ENCODE measurements around the gene LHFPL6.

Gene LHFPL6

GRCh38 chr13:39376076-39376475, 226.9 kb downstream of the LHFPL6 start:
- Histone ChIP-seq H3K27ac (ENCODE audit: low read depth, low read length) (no peak overlapping the region), H2AFZ (ENCODE audit: low read length, unreplicated experiment) (no peak overlapping the region), H3K4me1 (ENCODE audit: control insufficient read depth, insufficient read depth, low read length, unreplicated experiment) (peaks cover 8% of the 10 kb centered on the region), H3K27me3 (ENCODE audit: insufficient read depth, low read length) (no peaks in the 10 kb centered on the region), H3K4me3 (ENCODE audit: low read depth, low read length) (no peak overlapping the region), H3K79me2 (ENCODE audit: control insufficient read depth, insufficient read depth, low read length, unreplicated experiment) (no peaks in the 10 kb centered on the region), H3K36me3 (ENCODE audit: insufficient read depth, low read length) (no peaks in the 10 kb centered on the region)

- H3K79me2 ChIP-seq (ENCODE audit: control insufficient read depth, insufficient read depth, low read length, unreplicated experiment): no peaks in the 10 kb centered on the region
- H3K27me3 ChIP-seq (ENCODE audit: insufficient read depth, low read length): no peaks in the 10 kb centered on the region
- no peak overlapping the region for H3K4me3 ChIP-seq (ENCODE audit: low read depth, low read length)
- H3K27ac ChIP-seq (ENCODE audit: low read depth, low read length): no peak overlapping the region
- peaks cover 8% of the 10 kb centered on the region for H3K4me1 ChIP-seq (ENCODE audit: control insufficient read depth, insufficient read depth, low read length, unreplicated experiment)
- no peaks in the 10 kb centered on the region for H3K36me3 ChIP-seq (ENCODE audit: insufficient read depth, low read length)
- no peak overlapping the region for H2AFZ ChIP-seq (ENCODE audit: low read length, unreplicated experiment)
These were observed 227.4 kb downstream of the LHFPL6 start for GRCh38 chr13:39375601-39376000.

GRCh38 chr13:39374741-39375189, 228.2 kb downstream of the LHFPL6 start:
- H3K4me3 ChIP-seq (ENCODE audit: low read depth, low read length): no peak overlapping the region
- no peak overlapping the region for H2AFZ ChIP-seq (ENCODE audit: low read length, unreplicated experiment)
- H3K36me3 ChIP-seq (ENCODE audit: insufficient read depth, low read length): no peaks in the 10 kb centered on the region
- H3K79me2 ChIP-seq (ENCODE audit: control insufficient read depth, insufficient read depth, low read length, unreplicated experiment): no peaks in the 10 kb centered on the region
- H3K27me3 ChIP-seq (ENCODE audit: insufficient read depth, low read length): no peaks in the 10 kb centered on the region
- H3K27ac ChIP-seq (ENCODE audit: low read depth, low read length): no peak overlapping the region
- peaks cover 3% of the 10 kb centered on the region for H3K4me1 ChIP-seq (ENCODE audit: control insufficient read depth, insufficient read depth, low read length, unreplicated experiment)

GRCh38 chr13:39373145-39373544, 229.8 kb downstream of the LHFPL6 start:
- Histone ChIP-seq H3K27me3 (ENCODE audit: insufficient read depth, low read length) (no peaks in the 10 kb centered on the region), H3K4me3 (ENCODE audit: low read depth, low read length) (no peak overlapping the region), H3K4me1 (ENCODE audit: control insufficient read depth, insufficient read depth, low read length, unreplicated experiment) (no peaks in the 10 kb centered on the region), H2AFZ (ENCODE audit: low read length, unreplicated experiment) (no peak overlapping the region), H3K79me2 (ENCODE audit: control insufficient read depth, insufficient read depth, low read length, unreplicated experiment) (no peaks in the 10 kb centered on the region), H3K27ac (ENCODE audit: low read depth, low read length) (no peak overlapping the region), H3K36me3 (ENCODE audit: insufficient read depth, low read length) (no peaks in the 10 kb centered on the region)

- H3K4me1 ChIP-seq (ENCODE audit: control insufficient read depth, insufficient read depth, low read length, unreplicated experiment): no peaks in the 10 kb centered on the region
- H3K27ac ChIP-seq (ENCODE audit: low read depth, low read length): no peak overlapping the region
- H2AFZ ChIP-seq (ENCODE audit: low read length, unreplicated experiment): no peak overlapping the region
- no peaks in the 10 kb centered on the region for H3K79me2 ChIP-seq (ENCODE audit: control insufficient read depth, insufficient read depth, low read length, unreplicated experiment)
- no peak overlapping the region for H3K4me3 ChIP-seq (ENCODE audit: low read depth, low read length)
- no peaks in the 10 kb centered on the region for H3K27me3 ChIP-seq (ENCODE audit: insufficient read depth, low read length)
- H3K36me3 ChIP-seq (ENCODE audit: insufficient read depth, low read length): no peaks in the 10 kb centered on the region
These were observed 231.3 kb downstream of the LHFPL6 start for GRCh38 chr13:39371706-39372105.

GRCh38 chr13:39370554-39370953, 232.4 kb downstream of the LHFPL6 start:
- no peak overlapping the region for H3K27ac ChIP-seq (ENCODE audit: low read depth, low read length)
- peaks cover 9% of the 10 kb centered on the region for H3K4me1 ChIP-seq (ENCODE audit: control insufficient read depth, insufficient read depth, low read length, unreplicated experiment)
- no peaks in the 10 kb centered on the region for H3K79me2 ChIP-seq (ENCODE audit: control insufficient read depth, insufficient read depth, low read length, unreplicated experiment)
- H3K4me3 ChIP-seq (ENCODE audit: low read depth, low read length): no peak overlapping the region
- H3K36me3 ChIP-seq (ENCODE audit: insufficient read depth, low read length): peaks cover 4% of the 10 kb centered on the region; the same call in 1 of the 2 replicates
- no peaks in the 10 kb centered on the region for H3K27me3 ChIP-seq (ENCODE audit: insufficient read depth, low read length)
- no peak overlapping the region for H2AFZ ChIP-seq (ENCODE audit: low read length, unreplicated experiment)

GRCh38 chr13:39370048-39370447, 232.9 kb downstream of the LHFPL6 start:
- H3K4me3 ChIP-seq (ENCODE audit: low read depth, low read length): no peak overlapping the region

GRCh38 chr13:39369161-39369890, 233.7 kb downstream of the LHFPL6 start:
- H2AFZ ChIP-seq (ENCODE audit: low read length, unreplicated experiment): no peak overlapping the region
- no peak overlapping the region for H3K27ac ChIP-seq (ENCODE audit: low read depth, low read length)
- H3K79me2 ChIP-seq (ENCODE audit: control insufficient read depth, insufficient read depth, low read length, unreplicated experiment): no peaks in the 10 kb centered on the region
- no peaks in the 10 kb centered on the region for H3K27me3 ChIP-seq (ENCODE audit: insufficient read depth, low read length)
- H3K36me3 ChIP-seq (ENCODE audit: insufficient read depth, low read length): peaks cover 4% of the 10 kb centered on the region; the same call in 1 of the 2 replicates
- H3K4me3 ChIP-seq (ENCODE audit: low read depth, low read length): no peak overlapping the region
- peaks cover 12% of the 10 kb centered on the region for H3K4me1 ChIP-seq (ENCODE audit: control insufficient read depth, insufficient read depth, low read length, unreplicated experiment)

More at GRCh38 chr13:39370048-39370447, 232.9 kb downstream of the LHFPL6 start:
- Histone ChIP-seq H3K27me3 (ENCODE audit: insufficient read depth, low read length) (no peaks in the 10 kb centered on the region), H2AFZ (ENCODE audit: low read length, unreplicated experiment) (no peak overlapping the region), H3K27ac (ENCODE audit: low read depth, low read length) (no peak overlapping the region), H3K79me2 (ENCODE audit: control insufficient read depth, insufficient read depth, low read length, unreplicated experiment) (no peaks in the 10 kb centered on the region), H3K4me1 (ENCODE audit: control insufficient read depth, insufficient read depth, low read length, unreplicated experiment) (peaks cover 12% of the 10 kb centered on the region), H3K36me3 (ENCODE audit: insufficient read depth, low read length) (peaks cover 4% of the 10 kb centered on the region; the same call in 1 of the 2 replicates)

- Histone ChIP-seq H3K27ac (ENCODE audit: low read depth, low read length) (no peak overlapping the region), H3K27me3 (ENCODE audit: insufficient read depth, low read length) (no peaks in the 10 kb centered on the region), H3K79me2 (ENCODE audit: control insufficient read depth, insufficient read depth, low read length, unreplicated experiment) (no peaks in the 10 kb centered on the region), H3K4me1 (ENCODE audit: control insufficient read depth, insufficient read depth, low read length, unreplicated experiment) (peaks cover 19% of the 10 kb centered on the region), H3K4me3 (ENCODE audit: low read depth, low read length) (0 out of 2 replicates have a peak overlapping the region, but pooled peaks have one; percentile 28), H3K36me3 (ENCODE audit: insufficient read depth, low read length) (peaks cover 4% of the 10 kb centered on the region; the same call in 1 of the 2 replicates), H2AFZ (ENCODE audit: low read length, unreplicated experiment) (peak overlapping the region; percentile 44)
These were observed 237.1 kb downstream of the LHFPL6 start for GRCh38 chr13:39365879-39366278.

- H3K4me1 ChIP-seq (ENCODE audit: control insufficient read depth, insufficient read depth, low read length, unreplicated experiment): peaks cover 19% of the 10 kb centered on the region
- peak overlapping the region; percentile 28; the same call in 1 of the 2 replicates for H3K4me3 ChIP-seq (ENCODE audit: low read depth, low read length)
- H3K36me3 ChIP-seq (ENCODE audit: insufficient read depth, low read length): peaks cover 4% of the 10 kb centered on the region; the same call in 1 of the 2 replicates
- no peaks in the 10 kb centered on the region for H3K27me3 ChIP-seq (ENCODE audit: insufficient read depth, low read length)
- no peaks in the 10 kb centered on the region for H3K79me2 ChIP-seq (ENCODE audit: control insufficient read depth, insufficient read depth, low read length, unreplicated experiment)
- H2AFZ ChIP-seq (ENCODE audit: low read length, unreplicated experiment): no peak overlapping the region
- H3K27ac ChIP-seq (ENCODE audit: low read depth, low read length): no peak overlapping the region
These were observed 238.0 kb downstream of the LHFPL6 start for GRCh38 chr13:39364947-39365468.

- no peaks in the 10 kb centered on the region for H3K79me2 ChIP-seq (ENCODE audit: control insufficient read depth, insufficient read depth, low read length, unreplicated experiment)
- peaks cover 4% of the 10 kb centered on the region; the same call in 1 of the 2 replicates for H3K36me3 ChIP-seq (ENCODE audit: insufficient read depth, low read length)
- H3K27me3 ChIP-seq (ENCODE audit: insufficient read depth, low read length): no peaks in the 10 kb centered on the region
- no peak overlapping the region for H3K4me3 ChIP-seq (ENCODE audit: low read depth, low read length)
- H3K27ac ChIP-seq (ENCODE audit: low read depth, low read length): peak overlapping the region; percentile 29; the same call in 1 of the 2 replicates
- H2AFZ ChIP-seq (ENCODE audit: low read length, unreplicated experiment): no peak overlapping the region
- peaks cover 19% of the 10 kb centered on the region for H3K4me1 ChIP-seq (ENCODE audit: control insufficient read depth, insufficient read depth, low read length, unreplicated experiment)
These were observed 239.6 kb downstream of the LHFPL6 start for GRCh38 chr13:39363382-39363772.

All from ACC112 (cell line).